Left ventricle myocardium inferior (tissue), 1 donor: Measurements from ENCODE around the gene EPHA7. TPM values are rescaled to one million over a fixed set of nuclear protein-coding genes. Genes with fewer than 3 reads are reported as not detected.

Source experiments
- DNase-seq: peaks from one replicate; pipeline ENCODE4 v3.0.0-alpha.2; 2020
- H3K27ac ChIP-seq: fragments of 200-600 bp; replicated peaks from 2 replicates; pipeline ENCODE4 v1.8.0; 2021
- H3K27me3 ChIP-seq: fragments of 200-600 bp; 2 replicates; pipeline ENCODE4 v1.8.0; 2021; ENCODE audit warnings: low read depth
- H3K36me3 ChIP-seq: fragments of 200-600 bp; 2 replicates; pipeline ENCODE4 v1.8.0; 2021
- H3K4me1 ChIP-seq: fragments of 200-600 bp; 2 replicates; pipeline ENCODE4 v1.8.0; 2021
- H3K4me3 ChIP-seq: fragments of 200-600 bp; 2 replicates; pipeline ENCODE4 v1.8.0; 2021; ENCODE audit warnings: mild to moderate bottlenecking, moderate library complexity
- H3K9me3 ChIP-seq: fragments of 200-600 bp; replicated peaks from 2 replicates; pipeline ENCODE4 v1.8.0; 2021
- CTCF ChIP-seq: fragments of 200-600 bp; IDR thresholded peaks from 2 replicates; pipeline ENCODE4 v1.8.0; 2021; ENCODE audit warnings: antibody characterized with exemption, mild to moderate bottlenecking, borderline replicate concordance
- intact Hi-C: fragments of 100-400 bp; cut with micrococcal nuclease; formaldehyde crosslinking; loops from one replicate; pipeline ENCODE4 v1.11.0; 2022
- long read RNA-seq: library from polyadenylated mRNA; unstranded; transcript quantifications from one replicate; pipeline ENCODE4 v2.0.0, GENCODE V29; 2021
- total RNA-seq: library from RNA; stranded (reverse); fragmentation: NEBNext Ultra II Directional; extraction: Animal tissue kit (Norgen Biotek cat#: 25700); gene quantifications from one replicate; pipeline ENCODE4 v1.2.1, GENCODE V29; 2021
- donor health status: DM: no; HTN: yes; CAD: no; lungs with severe emphysema.

The EPHA7 gene
- 12.5 TPM for total RNA-seq
- long read RNA-seq, full-length matches to known transcripts, result 2 of 17 reads
- long read RNA-seq, partial matches to known transcripts, result 3 of 17 reads
- long read RNA-seq, other reads (novel, unspliced or antisense), result 12 of 17 reads

GRCh38 chr6:93419304-93420162, at the start of gene EPHA7:
Gene EPHA7, minus strand, starts transcription at chr6:93419559. Its CDS starts 218 bp downstream, at chr6:93419341.
- peaks cover 41% of the 10 kb centered on the region for H3K4me1 ChIP-seq
- no peaks in the 10 kb centered on the region for H3K9me3 ChIP-seq
- peaks cover 85% of the 10 kb centered on the region for H3K27me3 ChIP-seq
- peak within 1 kb of the TSS; percentile 79 for H3K27ac ChIP-seq
- H3K36me3 ChIP-seq, result no peaks in the 10 kb centered on the region
- peak; percentile 92 for DNase-seq
- intact Hi-C loops, result no loop called here
- peak within 1 kb of the TSS; percentile 76 for H3K4me3 ChIP-seq
- no peak for TF ChIP-seq CTCF

- Histone ChIP-seq H3K9me3 (no peaks in the 10 kb centered on the region), H3K4me3 (no peak overlapping the region), H3K4me1 (no peaks in the 10 kb centered on the region), H3K27ac (no peak overlapping the region), H3K36me3 (no peaks in the 10 kb centered on the region), H3K27me3 (no peaks in the 10 kb centered on the region)
- intact Hi-C loops, result no loop called here
- no peak for TF ChIP-seq CTCF
- DNase-seq, result no peak
These were observed 48.9 kb upstream of the EPHA7 start for GRCh38 chr6:93468291-93468690.

- Histone ChIP-seq H3K4me3 (no peak overlapping the region), H3K36me3 (no peaks in the 10 kb centered on the region), H3K27ac (no peak overlapping the region), H3K27me3 (no peaks in the 10 kb centered on the region), H3K4me1 (no peaks in the 10 kb centered on the region), H3K9me3 (no peaks in the 10 kb centered on the region)
- TF ChIP-seq CTCF, result no peak
- intact Hi-C loops, result no loop called here
- no peak for DNase-seq
These were observed 35.2 kb upstream of the EPHA7 start for GRCh38 chr6:93454533-93454932.

GRCh38 chr6:93453956-93454355, 34.6 kb upstream of the EPHA7 start:
- TF ChIP-seq CTCF, result no peak

GRCh38 chr6:93447874-93448273, 28.5 kb upstream of the EPHA7 start:
- H3K4me3 ChIP-seq, result no peak overlapping the region
- DNase-seq, result no peak
- H3K36me3 ChIP-seq, result no peaks in the 10 kb centered on the region
- no peak for TF ChIP-seq CTCF
- no peak overlapping the region for H3K27ac ChIP-seq
- H3K4me1 ChIP-seq, result no peaks in the 10 kb centered on the region
- no peaks in the 10 kb centered on the region for H3K27me3 ChIP-seq
- intact Hi-C loops, result no loop called here
- no peaks in the 10 kb centered on the region for H3K9me3 ChIP-seq

More at GRCh38 chr6:93453956-93454355, 34.6 kb upstream of the EPHA7 start:
- H3K9me3 ChIP-seq, result no peaks in the 10 kb centered on the region
- H3K27me3 ChIP-seq, result no peaks in the 10 kb centered on the region
- intact Hi-C loops, result no loop called here
- no peak overlapping the region for H3K4me3 ChIP-seq
- no peak overlapping the region for H3K27ac ChIP-seq
- H3K36me3 ChIP-seq, result no peaks in the 10 kb centered on the region
- no peaks in the 10 kb centered on the region for H3K4me1 ChIP-seq
- no peak for DNase-seq
